GM23248 (cell line): ENCODE results near the gene NOCT. TPM values are rescaled to one million over a fixed set of nuclear protein-coding genes. Genes with fewer than 3 reads are reported as not detected.
"Not testable (repeated sequence)": the region's sequence is repeated elsewhere in the genome, so short reads cannot be mapped to it uniquely, and the experiment has no call there.

Experiments used
- DNase-seq: peaks from one replicate; pipeline ENCODE4 v3.0.0-alpha.2; 2015
- H2AFZ ChIP-seq: fragments of 200-600 bp; sonication (generic); 2 replicates; pipeline ENCODE4 v1.6.1; 2016; ENCODE audit warnings: antibody characterized with exemption
- H3F3A ChIP-seq: fragments of 200-600 bp; sonication (generic); 2 replicates; pipeline ENCODE4 v1.6.1; 2016; ENCODE audit warnings: mild to moderate bottlenecking, antibody characterized with exemption, mixed run types; ENCODE audit not compliant: insufficient read depth
- H3K27ac ChIP-seq: fragments of 200-600 bp; sonication (generic); 2 replicates; pipeline ENCODE4 v1.5.1; 2016; ENCODE audit warnings: mild to moderate bottlenecking
- H3K27me3 ChIP-seq: fragments of 200-600 bp; sonication (generic); replicated peaks from 2 replicates; pipeline ENCODE4 v1.6.1; 2016; ENCODE audit warnings: mild to moderate bottlenecking; ENCODE audit not compliant: insufficient read depth
- H3K36me3 ChIP-seq: fragments of 200-600 bp; sonication (generic); 2 replicates; pipeline ENCODE4 v1.6.1; 2016; ENCODE audit warnings: low read depth, mild to moderate bottlenecking
- H3K4me1 ChIP-seq: fragments of 200-600 bp; sonication (generic); 2 replicates; pipeline ENCODE4 v1.6.1; 2016; ENCODE audit warnings: mild to moderate bottlenecking; ENCODE audit not compliant: insufficient read depth
- H3K4me2 ChIP-seq: fragments of 200-600 bp; sonication (generic); one replicate; pipeline ENCODE4 v1.6.1; 2016; ENCODE audit warnings: mild to moderate bottlenecking; ENCODE audit not compliant: unreplicated experiment
- H3K4me3 ChIP-seq: fragments of 200-600 bp; sonication (generic); 2 replicates; pipeline ENCODE4 v1.5.1; 2016; ENCODE audit warnings: mild to moderate bottlenecking
- H3K79me2 ChIP-seq: fragments of 200-600 bp; sonication (generic); 2 replicates; pipeline ENCODE4 v1.6.1; 2016; ENCODE audit warnings: mild to moderate bottlenecking; ENCODE audit not compliant: insufficient read depth
- H3K9ac ChIP-seq: fragments of 200-600 bp; sonication (generic); 2 replicates; pipeline ENCODE4 v1.6.1; 2016; ENCODE audit warnings: mild to moderate bottlenecking
- H3K9me2 ChIP-seq: fragments of 200-600 bp; sonication (generic); 2 replicates; pipeline ENCODE4 v1.6.1; 2016; ENCODE audit warnings: mixed run types, mild to moderate bottlenecking, moderate library complexity; ENCODE audit not compliant: insufficient read depth
- H3K9me3 ChIP-seq: fragments of 200-600 bp; sonication (generic); one replicate; pipeline ENCODE4 v1.6.1; 2017; ENCODE audit warnings: low read depth
- H4K20me1 ChIP-seq: fragments of 200-600 bp; sonication (generic); 2 replicates; pipeline ENCODE4 v1.6.0; 2016; ENCODE audit not compliant: insufficient read depth
- EZH2 ChIP-seq: fragments of 200-600 bp; sonication (generic); IDR thresholded peaks from 2 replicates; pipeline ENCODE4 v1.6.1; 2018; ENCODE audit warnings: antibody characterized with exemption, mild to moderate bottlenecking; ENCODE audit not compliant: insufficient read depth, poor library complexity, severe bottlenecking
- EZH2phosphoT487 ChIP-seq: fragments of 200-600 bp; sonication (generic); IDR thresholded peaks from 2 replicates; pipeline ENCODE4 v1.6.1; 2018; ENCODE audit warnings: antibody characterized with exemption, moderate library complexity, mild to moderate bottlenecking, low read depth; ENCODE audit not compliant: insufficient read depth
- WGBS, 2 experiments: methylation state at CpG; one replicate each; pipeline ENCODE4 v1.1.6; 2015 to 2017; ENCODE audit warnings: low lambda C conversion rate in 2 of 2, low coverage in 1 of 2; ENCODE audit errors: missing lambda C conversion rate in 2 of 2; 5-methylcytosine and 5-hydroxymethylcytosine counted together
- in situ Hi-C: fragments of 300-500 bp; cut with MboI; formaldehyde crosslinking; loops from 2 replicates; pipeline ENCODE4 v1.15.0; 2020
- polyA plus RNA-seq: library from polyadenylated mRNA; unstranded; fragments of >200 nt; fragmentation: Nextera tagmentation; extraction: Ambion mirVana; gene quantifications from 2 replicates; pipeline ENCODE4 v1.2.1, GENCODE V29; 2016
- total RNA-seq: library from RNA; depleted of rRNA; stranded (reverse); fragments of >200 nt; shearing (Covaris generic); gene quantifications from 2 replicates; pipeline ENCODE4 v1.2.3, GENCODE V29; 2014

Gene NOCT
- total and polyA plus RNA-seq, 2 experiments from 2014 or later, result 5.1 to 12.6 TPM

- Histone ChIP-seq H3K4me2 (no peak overlapping the region), H3K9ac (no peak overlapping the region), H3K9me2 (no peaks in the 10 kb centered on the region), H4K20me1 (no peaks in the 10 kb centered on the region), H3K9me3 (no peaks in the 10 kb centered on the region), H3K27me3 (no peaks in the 10 kb centered on the region), H3F3A (no peaks in the 10 kb centered on the region), H3K4me1 (no peaks in the 10 kb centered on the region), H3K4me3 (no peak overlapping the region), H2AFZ (no peak overlapping the region), H3K27ac (no peak overlapping the region), H3K79me2 (no peaks in the 10 kb centered on the region), H3K36me3 (no peaks in the 10 kb centered on the region)
- TF ChIP-seq EZH2 (no peak), EZH2phosphoT487 (no peak)
- WGBS, 2 experiments, result 92 to 95% methylated on average over 5 of the region's 5 CpGs
- in situ Hi-C loops, result no loop called here
- no peak for DNase-seq
Observed at GRCh38 chr4:139005774-139006173, 9.8 kb upstream of the NOCT start.

- no peaks in the 10 kb centered on the region for H3K36me3 ChIP-seq
- WGBS, 2 experiments, result 86 to 89% methylated on average over 2 of the region's 2 CpGs
- no peaks in the 10 kb centered on the region for H4K20me1 ChIP-seq
- H2AFZ ChIP-seq, result no peak overlapping the region
- no peaks in the 10 kb centered on the region for H3F3A ChIP-seq
- H3K9me2 ChIP-seq, result no peaks in the 10 kb centered on the region
- H3K9ac ChIP-seq, result no peak overlapping the region
- no peaks in the 10 kb centered on the region for H3K79me2 ChIP-seq
- no peak overlapping the region for H3K4me3 ChIP-seq
- TF ChIP-seq EZH2, result no peak
- no peak overlapping the region for H3K4me2 ChIP-seq
- H3K4me1 ChIP-seq, result no peaks in the 10 kb centered on the region
- H3K27me3 ChIP-seq, result no peaks in the 10 kb centered on the region
- no peak for DNase-seq
- no peaks in the 10 kb centered on the region for H3K9me3 ChIP-seq
- in situ Hi-C loops, result no loop called here
- no peak overlapping the region for H3K27ac ChIP-seq
Observed at GRCh38 chr4:139007640-139008039, 7.9 kb upstream of the NOCT start.

GRCh38 chr4:139008278-139008677 is 7.3 kb upstream of the NOCT start:
- H3K4me3 ChIP-seq, H3K9me3 ChIP-seq, H2AFZ ChIP-seq, H3K27me3 ChIP-seq, H3K4me1 ChIP-seq, H3K36me3 ChIP-seq, H4K20me1 ChIP-seq, in situ Hi-C loops, H3K27ac ChIP-seq, DNase-seq, H3K9ac ChIP-seq, H3F3A ChIP-seq, H3K4me2 ChIP-seq, H3K9me2 ChIP-seq, H3K79me2 ChIP-seq: not testable (repeated sequence)
- WGBS, 2 experiments, result 86 to 88% methylated on average over 7 of the region's 7 CpGs

- no peak overlapping the region for H3K4me3 ChIP-seq
- H3K9me2 ChIP-seq, result no peaks in the 10 kb centered on the region
- no peaks in the 10 kb centered on the region for H3K36me3 ChIP-seq
- no peak overlapping the region for H2AFZ ChIP-seq
- no peak for DNase-seq
- H3K4me2 ChIP-seq, result no peak overlapping the region
- H3K9me3 ChIP-seq, result no peaks in the 10 kb centered on the region
- peaks cover 12% of the 10 kb centered on the region for H3F3A ChIP-seq
- H3K9ac ChIP-seq, result no peak overlapping the region
- WGBS, 2 experiments, result 59 to 79% methylated on average over 1 of the region's 1 CpG
- no peaks in the 10 kb centered on the region for H4K20me1 ChIP-seq
- no peak overlapping the region for H3K27ac ChIP-seq
- TF ChIP-seq EZH2 (no peak), EZH2phosphoT487 (no peak)
- no peaks in the 10 kb centered on the region for H3K27me3 ChIP-seq
- no peaks in the 10 kb centered on the region for H3K79me2 ChIP-seq
- in situ Hi-C loops, result no loop called here
- H3K4me1 ChIP-seq, result peaks cover 11% of the 10 kb centered on the region
Observed at GRCh38 chr4:139009702-139010101, 5.9 kb upstream of the NOCT start.

GRCh38 chr4:139011225-139011950 is 4.2 kb upstream of the NOCT start:
- Histone ChIP-seq H3K9me2 (no peaks in the 10 kb centered on the region), H3K4me1 (peaks cover 16% of the 10 kb centered on the region), H3K4me2 (no peak overlapping the region), H3K79me2 (peaks cover 3% of the 10 kb centered on the region), H3K4me3 (no peak overlapping the region), H2AFZ (no peak overlapping the region), H3K9me3 (no peaks in the 10 kb centered on the region), H3F3A (peaks cover 18% of the 10 kb centered on the region), H3K27ac (no peak overlapping the region), H3K36me3 (no peaks in the 10 kb centered on the region), H4K20me1 (no peaks in the 10 kb centered on the region), H3K27me3 (no peaks in the 10 kb centered on the region), H3K9ac (no peak overlapping the region)
- WGBS, 2 experiments, result 91 to 92% methylated on average over 16 of the region's 16 CpGs
- no peak for TF ChIP-seq EZH2
- TF ChIP-seq EZH2phosphoT487, result no peak
- in situ Hi-C loops, result no loop called here
- DNase-seq, result no peak
